ENCODE measurements around the gene MAGI2.

- TF ChIP-seq CTCF (conservative IDR thresholded peaks at IDR 0.05 in 1 of 2, IDR thresholded peaks at IDR 0.05 in 1 of 2; ENCODE audit: extremely low read depth in 1 of 2, insufficient read depth in 1 of 2, low read depth in 1 of 2, low read length in 2 of 2) (no peak), EZH2 (IDR thresholded peaks at IDR 0.05; ENCODE audit: borderline replicate concordance, low read length) (no peak)
These were observed 803.5 kb downstream of the MAGI2 start for GRCh38 chr7:78649976-78650375.
